Activated CD4-positive, CD25-positive, alpha-beta regulatory T cell treated with anti-CD3 and anti-CD28 coated beads, Interleukin-2, amount 50 U/mL, for 72 hours (primary cell): Measurements from ENCODE around the gene COQ8B.
"Not testable (repeated sequence)": the region's sequence is repeated elsewhere in the genome, so short reads cannot be mapped to it uniquely, and the experiment has no call there.

Experiments
- DNase-seq: peaks from one replicate; pipeline ENCODE4 v3.0.0; 2021

COQ8B gene

GRCh38 chr19:40716482-40717324 is at the start of gene COQ8B, which contains the start of gene ITPKC:
COQ8B (minus strand) TSS chr19:40716886; CDS start chr19:40714632, 2,254 bp downstream.
ITPKC (plus strand) TSS chr19:40717112; CDS start chr19:40717136, 24 bp downstream.
- peak; percentile 100 for DNase-seq

GRCh38 chr19:40766385-40766784 is 49.7 kb upstream of the COQ8B start:
- DNase-seq, result not testable (repeated sequence)

- DNase-seq, result no peak
These were observed 47.3 kb upstream of the COQ8B start for GRCh38 chr19:40763963-40764362.

GRCh38 chr19:40763526-40763925 is 46.8 kb upstream of the COQ8B start:
- no peak for DNase-seq

- no peak for DNase-seq
These were observed 46.2 kb upstream of the COQ8B start for GRCh38 chr19:40762754-40763470.

GRCh38 chr19:40759352-40759751 is 42.7 kb upstream of the COQ8B start:
- no peak for DNase-seq

GRCh38 chr19:40758491-40758890 is 41.8 kb upstream of the COQ8B start:
- no peak for DNase-seq

- DNase-seq, result no peak
These were observed 39.9 kb upstream of the COQ8B start for GRCh38 chr19:40756502-40757110.

- no peak for DNase-seq
These were observed 39.1 kb upstream of the COQ8B start for GRCh38 chr19:40755791-40756190.

GRCh38 chr19:40755248-40755624 is 38.5 kb upstream of the COQ8B start:
- no peak for DNase-seq

GRCh38 chr19:40754611-40755247 is 38.0 kb upstream of the COQ8B start:
- DNase-seq, result no peak

- DNase-seq, result no peak
These were observed 35.6 kb upstream of the COQ8B start for GRCh38 chr19:40752257-40752781.

- DNase-seq, result peak; percentile 95
These were observed 34.3 kb upstream of the COQ8B start, which contains the start of gene SNRPA for GRCh38 chr19:40750874-40751537. SNRPA (plus strand) TSS chr19:40751203; CDS start chr19:40751409, 206 bp downstream.

GRCh38 chr19:40750058-40750873 is 33.6 kb upstream of the COQ8B start, which contains the start of gene ACTMAP:
ACTMAP (minus strand) TSS chr19:40750477; CDS start chr19:40749803, 674 bp downstream.
- DNase-seq, result peak; percentile 98

- no peak for DNase-seq
These were observed 30.9 kb upstream of the COQ8B start for GRCh38 chr19:40747536-40747935.

- no peak for DNase-seq
These were observed 28.7 kb upstream of the COQ8B start for GRCh38 chr19:40745402-40745780.

GRCh38 chr19:40744554-40745401 is 28.1 kb upstream of the COQ8B start:
- DNase-seq, result no peak

GRCh38 chr19:40743926-40744325 is 27.2 kb upstream of the COQ8B start:
- DNase-seq, result no peak

GRCh38 chr19:40742886-40743285 is 26.2 kb upstream of the COQ8B start:
- no peak for DNase-seq

GRCh38 chr19:40742477-40742876 is 25.8 kb upstream of the COQ8B start:
- DNase-seq, result no peak
